Activated CD4-positive, alpha-beta memory T cell treated with anti-CD3 and anti-CD28 coated beads, Interleukin-2, amount 10 ng/mL, durations not matched to agents 7 days and 5 days (primary cell): Measurements from ENCODE around the gene PRICKLE3. TPM values are rescaled to one million over a fixed set of nuclear protein-coding genes. Genes with fewer than 3 reads are reported as not detected.
"Not testable (repeated sequence)": the region's sequence is repeated elsewhere in the genome, so short reads cannot be mapped to it uniquely, and the experiment has no call there.

Experiments used
- CTCF ChIA-PET: fragments of 350-600 bp; sonication (Branson Sonifier 250); formaldehyde crosslinking; loops from one replicate; lab custom pipeline; 2021; ENCODE audit warnings: antibody characterized with exemption, inconsistent platforms; lab: Charles Lee
- POLR2A ChIA-PET: fragments of 350-600 bp; sonication (Branson Sonifier 250); formaldehyde crosslinking; loops from one replicate; lab custom pipeline; 2021; ENCODE audit warnings: antibody characterized with exemption; lab: Charles Lee
- DNase-seq: peaks from one replicate; pipeline ENCODE4 v3.0.0-alpha.2; 2020
- H3K27ac Mint-ChIP-seq: one replicate; pipeline ENCODE4 v1.8.0; 2021; ENCODE audit warnings: mild to moderate bottlenecking, mixed read lengths
- H3K27me3 Mint-ChIP-seq: one replicate; pipeline ENCODE4 v1.8.0; 2021; ENCODE audit warnings: mixed read lengths
- H3K36me3 Mint-ChIP-seq: one replicate; pipeline ENCODE4 v1.8.0; 2021; ENCODE audit warnings: low read depth, mixed read lengths
- H3K4me1 Mint-ChIP-seq: one replicate; pipeline ENCODE4 v1.8.0; 2021; ENCODE audit warnings: mixed read lengths
- H3K4me3 Mint-ChIP-seq: one replicate; pipeline ENCODE4 v1.8.0; 2021; ENCODE audit warnings: mild to moderate bottlenecking, mixed read lengths
- H3K9me3 Mint-ChIP-seq: one replicate; pipeline ENCODE4 v1.8.0; 2021; ENCODE audit warnings: mixed read lengths
- total RNA-seq, 2 experiments: library from RNA; stranded (reverse); gene quantifications; one replicate each; pipeline ENCODE4 v1.2.3, GENCODE V29; 2021

Gene PRICKLE3
- total RNA-seq, 2 experiments from 2014 or later: 19.0 to 20.3 TPM

GRCh38 chrX:49139713-49140112, 46.5 kb downstream of the PRICKLE3 start:
- DNase-seq: no peak
- Mint-ChIP-seq H3K27me3 (no peaks in the 10 kb centered on the region), H3K36me3 (peaks cover 7% of the 10 kb centered on the region), H3K4me1 (no peaks in the 10 kb centered on the region), H3K4me3 (no peak overlapping the region), H3K27ac (no peak overlapping the region), H3K9me3 (peaks cover 13% of the 10 kb centered on the region)
- POLR2A ChIA-PET: no interaction called here
- CTCF ChIA-PET: interaction anchor here (1.7 kb wide), 1 partner anchor 16 kb away, joined by 4 read pairs; no protein-coding TSS in a partner anchor

GRCh38 chrX:49137492-49137891, 48.7 kb downstream of the PRICKLE3 start:
- peaks cover 7% of the 10 kb centered on the region for H3K36me3 Mint-ChIP-seq
- H3K27me3 Mint-ChIP-seq: no peaks in the 10 kb centered on the region
- no peak for DNase-seq
- H3K4me1 Mint-ChIP-seq: no peaks in the 10 kb centered on the region
- ChIA-PET POLR2A (no interaction called here), CTCF (interaction anchor here (0.8 kb wide), 1 partner anchor 18 kb away, joined by 4 read pairs; no protein-coding TSS in a partner anchor)
- no peak overlapping the region for H3K27ac Mint-ChIP-seq
- no peak overlapping the region for H3K4me3 Mint-ChIP-seq
- H3K9me3 Mint-ChIP-seq: peaks cover 13% of the 10 kb centered on the region

GRCh38 chrX:49133759-49134158, 52.4 kb downstream of the PRICKLE3 start:
- Mint-ChIP-seq H3K9me3 (no peaks in the 10 kb centered on the region), H3K27me3 (no peaks in the 10 kb centered on the region), H3K27ac (no peak overlapping the region), H3K4me3 (no peak overlapping the region), H3K36me3 (no peaks in the 10 kb centered on the region), H3K4me1 (no peaks in the 10 kb centered on the region)
- DNase-seq: no peak
- POLR2A ChIA-PET: no interaction called here
- CTCF ChIA-PET: no interaction called here

- H3K36me3 Mint-ChIP-seq, H3K9me3 Mint-ChIP-seq, H3K27ac Mint-ChIP-seq, H3K27me3 Mint-ChIP-seq, DNase-seq, POLR2A ChIA-PET, H3K4me1 Mint-ChIP-seq, H3K4me3 Mint-ChIP-seq: not testable (repeated sequence)
- CTCF ChIA-PET: interaction anchor here (1.1 kb wide), 1 partner anchor 23 kb away, joined by 3 read pairs; no protein-coding TSS in a partner anchor
Measured at GRCh38 chrX:49132275-49132674, 53.9 kb downstream of the PRICKLE3 start.

GRCh38 chrX:49129427-49129826, 56.7 kb downstream of the PRICKLE3 start:
- Mint-ChIP-seq H3K27me3 (no peaks in the 10 kb centered on the region), H3K36me3 (no peaks in the 10 kb centered on the region), H3K4me1 (no peaks in the 10 kb centered on the region), H3K27ac (no peak overlapping the region), H3K4me3 (no peak overlapping the region), H3K9me3 (no peaks in the 10 kb centered on the region)
- ChIA-PET POLR2A (no interaction called here), CTCF (interaction anchor here (1.2 kb wide), 1 partner anchor 26 kb away, joined by 3 read pairs; no protein-coding TSS in a partner anchor)
- no peak for DNase-seq

- H3K27ac Mint-ChIP-seq, H3K4me3 Mint-ChIP-seq, POLR2A ChIA-PET, CTCF ChIA-PET, H3K36me3 Mint-ChIP-seq, DNase-seq, H3K9me3 Mint-ChIP-seq, H3K27me3 Mint-ChIP-seq: not testable (repeated sequence)
- H3K4me1 Mint-ChIP-seq: peaks cover 13% of the 10 kb centered on the region
Measured at GRCh38 chrX:49127742-49128258, 58.4 kb downstream of the PRICKLE3 start.

Other genes with a start within 250 kb of the PRICKLE3 start
- 10 to 100 TPM; 63.2 to 63.7 TPM for gene OTUD5, start 228.8 kb downstream of the PRICKLE3 start, total RNA-seq
- gene KCND1, start 214.5 kb downstream of the PRICKLE3 start, total RNA-seq: 1 to 10 TPM; 4.9 TPM
- 100 to 1,000 TPM; 104 to 116 TPM for gene GRIPAP1, start 184.1 kb downstream of the PRICKLE3 start, total RNA-seq
- gene TFE3, start 143.0 kb downstream of the PRICKLE3 start, total RNA-seq: 10 to 100 TPM; 32.2 to 32.7 TPM
- 1 to 10 TPM; 5.8 to 6.5 TPM for gene CCDC120, start 127.4 kb downstream of the PRICKLE3 start, total RNA-seq
- 10 to 100 TPM; 21.1 to 23.9 TPM for gene PRAF2, start 112.4 kb downstream of the PRICKLE3 start, total RNA-seq
- 10 to 100 TPM; 51.1 to 58.7 TPM for gene WDR45, start 106.5 kb downstream of the PRICKLE3 start, total RNA-seq
- gene GPKOW, start 62.6 kb downstream of the PRICKLE3 start, total RNA-seq: 10 to 100 TPM; 41.9 to 43.6 TPM
- gene MAGIX, start 23.6 kb downstream of the PRICKLE3 start, total RNA-seq: 1 to 10 TPM; 1.6 to 2.0 TPM
- gene PLP2, start 14.5 kb downstream of the PRICKLE3 start, total RNA-seq: 100 to 1,000 TPM; 267 to 273 TPM
- 1 to 10 TPM; 1.1 to 1.2 TPM for gene SYP, start 13.8 kb upstream of the PRICKLE3 start, total RNA-seq
- under 1 TPM; 0.50 to 0.93 TPM for gene CACNA1F, start 47.0 kb upstream of the PRICKLE3 start, total RNA-seq
- gene CCDC22, start 49.1 kb upstream of the PRICKLE3 start, total RNA-seq: 10 to 100 TPM; 23.4 to 24.6 TPM
- 10 to 100 TPM; 18.4 to 19.1 TPM for gene FOXP3, start 78.3 kb upstream of the PRICKLE3 start, total RNA-seq
- 1 to 10 TPM; 9.3 to 9.9 TPM for gene PPP1R3F, start 83.4 kb upstream of the PRICKLE3 start, total RNA-seq
- not detected for gene GAGE10, start 117.3 kb upstream of the PRICKLE3 start, total RNA-seq
- gene GAGE12J, start 135.7 kb upstream of the PRICKLE3 start, total RNA-seq: not detected
- not detected for gene GAGE13, start 145.2 kb upstream of the PRICKLE3 start, total RNA-seq